GM19035 (cell line): ENCODE data around the gene FPR2.

ENCODE experiments used
- ATAC-seq: cut with Tn5 transposase; IDR thresholded peaks from one replicate; pipeline ENCODE4 v1.9.1; 2021; ENCODE audit not compliant: unreplicated experiment

Gene FPR2

GRCh38 chr19:51781999-51782398 lies 21.0 kb downstream of the FPR2 start:
- no peak for ATAC-seq

- no peak for ATAC-seq
Measured at GRCh38 chr19:51783372-51783771, 22.4 kb downstream of the FPR2 start.

GRCh38 chr19:51784109-51784785 lies 23.3 kb downstream of the FPR2 start:
- ATAC-seq = no peak

DNA sequence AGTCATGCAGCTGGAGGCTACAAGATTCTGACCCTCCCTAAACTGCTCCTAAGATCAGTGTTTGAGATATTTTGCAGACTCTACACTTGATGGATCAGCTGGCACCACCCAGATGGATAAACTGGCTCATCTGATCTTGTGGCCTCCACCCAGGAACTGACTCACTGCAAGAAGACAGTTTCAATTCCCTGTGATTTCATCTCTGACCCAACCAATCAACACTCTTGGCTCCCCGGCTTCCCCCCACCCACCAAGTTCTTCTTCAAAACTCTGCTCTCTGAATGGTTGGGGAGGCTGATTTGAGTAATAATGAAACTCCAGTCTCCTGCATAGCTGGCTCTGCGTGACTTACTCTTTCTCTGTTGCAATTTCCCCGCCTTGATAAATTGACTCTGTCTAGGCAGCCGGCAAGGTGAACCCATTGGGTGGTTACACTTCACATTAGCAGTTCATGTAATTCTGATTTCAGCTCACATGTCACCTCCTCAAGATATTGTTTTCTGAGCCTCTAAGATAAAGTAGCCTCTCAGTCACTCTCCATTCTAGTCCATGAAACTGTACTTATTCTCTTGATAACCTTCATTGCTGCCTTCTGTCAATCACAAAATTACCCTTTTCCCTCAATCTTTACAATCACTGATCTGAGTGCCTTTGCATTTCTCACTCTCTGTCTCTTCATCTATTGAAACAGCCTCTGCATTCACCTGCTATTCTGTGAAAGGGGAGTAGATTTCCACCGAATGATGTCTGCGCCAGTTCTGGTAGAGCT lies 24.1 kb downstream of the FPR2 start:
- ATAC-seq = no peak

DNA sequence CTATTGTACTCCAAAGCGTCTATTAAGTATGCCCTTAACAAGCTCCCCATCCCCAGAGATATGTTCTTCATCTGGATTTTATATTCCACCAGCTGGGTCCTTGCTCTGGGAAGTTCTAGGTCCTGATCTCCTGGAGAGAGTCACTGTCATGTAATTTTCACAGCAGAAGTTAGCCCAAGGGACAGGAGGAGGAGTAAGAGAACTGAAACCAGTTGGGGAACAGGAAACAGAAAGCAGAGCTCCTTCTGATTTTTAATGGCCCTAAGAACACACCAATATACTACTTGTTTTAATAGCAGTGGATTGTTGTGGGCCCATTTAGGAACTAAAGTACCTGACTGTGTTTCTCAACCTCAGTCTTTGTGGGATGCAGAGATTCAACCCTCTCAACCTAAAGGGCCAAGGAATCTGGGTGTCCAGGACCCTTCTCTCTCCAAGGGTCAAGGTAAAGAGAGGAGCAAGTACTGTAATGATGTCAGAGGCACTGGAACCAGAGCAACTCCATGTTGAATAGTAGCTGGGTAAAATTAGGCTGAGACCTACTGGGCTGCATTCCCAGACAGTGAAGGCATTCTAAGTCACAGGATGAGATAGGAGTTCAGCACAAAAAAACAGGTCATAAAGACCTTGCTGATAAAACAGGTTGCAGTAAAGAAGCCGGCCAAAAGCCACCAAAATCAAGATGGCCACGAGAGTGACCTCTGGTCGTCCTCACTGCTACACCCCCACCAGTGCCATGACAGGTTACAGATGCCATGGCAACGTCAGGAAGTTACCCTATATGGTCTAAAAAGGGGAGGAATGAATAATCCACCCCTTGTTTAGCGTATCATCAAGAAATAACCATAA lies 25.9 kb downstream of the FPR2 start:
- ATAC-seq = no peak

GRCh38 chr19:51788029-51788428 lies 27.0 kb downstream of the FPR2 start:
- no peak for ATAC-seq

DNA sequence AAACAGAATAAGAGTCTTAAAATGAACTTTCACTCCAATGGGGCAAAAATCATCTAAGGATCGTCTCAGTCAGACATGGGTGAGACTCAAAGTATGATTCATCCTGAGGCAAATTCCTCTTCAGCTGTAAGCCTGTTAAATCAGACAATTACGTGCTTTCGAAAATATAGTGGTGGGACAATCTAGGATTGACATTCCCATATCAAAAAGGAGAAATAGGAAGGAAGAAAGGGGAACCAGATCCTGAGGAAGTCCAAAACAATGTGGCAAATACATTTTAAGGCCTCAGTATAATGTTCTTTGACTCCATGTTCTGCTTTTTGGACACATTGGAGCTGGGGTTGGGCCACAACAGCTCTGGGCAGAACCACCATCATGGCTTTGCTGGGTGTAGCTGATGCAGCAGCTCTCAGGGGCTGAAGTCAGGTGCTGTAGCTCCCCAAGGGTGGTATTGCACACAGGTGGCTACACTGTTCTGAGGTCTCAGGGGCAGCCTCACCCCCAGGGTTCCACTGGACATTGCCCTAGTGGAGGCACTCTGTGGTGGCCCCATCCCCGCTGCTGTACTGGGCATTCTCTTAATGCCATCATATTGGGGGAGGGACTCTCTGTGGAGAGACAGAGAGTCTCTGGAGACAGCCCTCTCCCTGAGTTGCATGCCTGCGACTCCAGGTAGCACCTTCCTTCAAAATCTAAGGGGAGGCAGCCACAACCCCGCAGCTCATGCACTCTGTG lies 28.2 kb downstream of the FPR2 start:
- ATAC-seq = no peak

- no peak for ATAC-seq
Measured at GRCh38 chr19:51792932-51793331, 32.0 kb downstream of the FPR2 start.

GRCh38 chr19:51793994-51794393 lies 33.0 kb downstream of the FPR2 start:
- no peak for ATAC-seq

- ATAC-seq = no peak
Measured at GRCh38 chr19:51794885-51795490, 34.0 kb downstream of the FPR2 start, which contains the start of gene FPR3. FPR3 (plus strand) TSS chr19:51795157; CDS start chr19:51823749, 28,592 bp downstream.

GRCh38 chr19:51796195-51796679 lies 35.3 kb downstream of the FPR2 start:
- ATAC-seq = no peak

DNA sequence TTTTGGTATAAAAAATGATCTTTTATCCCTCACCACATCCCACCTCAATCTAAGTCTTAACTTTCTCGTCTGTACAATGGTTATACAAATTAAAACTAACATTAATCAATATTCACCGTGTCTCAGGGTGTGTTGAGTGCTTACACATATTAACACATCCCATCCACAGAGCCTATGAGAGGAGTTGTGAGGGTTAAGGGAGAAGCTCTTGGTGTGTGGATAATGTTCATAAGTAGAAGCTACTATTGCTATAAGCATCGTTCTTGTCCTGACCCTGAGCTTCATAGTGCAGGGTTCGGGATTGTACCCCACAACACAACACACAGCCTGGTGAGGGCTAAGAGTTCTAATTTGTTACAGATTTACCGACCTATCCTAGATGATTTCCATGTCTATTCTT lies 36.5 kb downstream of the FPR2 start:
- ATAC-seq = no peak

DNA sequence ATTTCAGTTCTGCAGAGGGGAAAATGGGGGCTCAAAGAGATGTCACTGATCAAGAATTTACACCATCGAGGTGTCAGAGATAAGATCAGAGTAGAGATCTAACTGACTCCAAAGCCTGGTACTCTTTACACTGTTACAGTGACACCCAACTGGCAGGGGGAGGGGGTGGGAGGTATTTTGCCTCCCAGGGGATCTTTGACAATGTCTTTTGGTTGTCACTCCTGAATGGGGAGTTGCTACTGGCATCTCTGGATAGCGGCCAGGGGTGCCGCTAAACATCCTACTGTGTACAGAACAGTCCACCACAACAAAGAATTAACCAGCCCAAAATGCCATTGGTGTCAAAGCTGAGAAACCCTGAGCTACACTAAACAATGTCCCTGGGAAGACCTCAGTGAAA lies 37.1 kb downstream of the FPR2 start:
- ATAC-seq = no peak

GRCh38 chr19:51799034-51799773 lies 38.2 kb downstream of the FPR2 start:
- no peak for ATAC-seq

DNA sequence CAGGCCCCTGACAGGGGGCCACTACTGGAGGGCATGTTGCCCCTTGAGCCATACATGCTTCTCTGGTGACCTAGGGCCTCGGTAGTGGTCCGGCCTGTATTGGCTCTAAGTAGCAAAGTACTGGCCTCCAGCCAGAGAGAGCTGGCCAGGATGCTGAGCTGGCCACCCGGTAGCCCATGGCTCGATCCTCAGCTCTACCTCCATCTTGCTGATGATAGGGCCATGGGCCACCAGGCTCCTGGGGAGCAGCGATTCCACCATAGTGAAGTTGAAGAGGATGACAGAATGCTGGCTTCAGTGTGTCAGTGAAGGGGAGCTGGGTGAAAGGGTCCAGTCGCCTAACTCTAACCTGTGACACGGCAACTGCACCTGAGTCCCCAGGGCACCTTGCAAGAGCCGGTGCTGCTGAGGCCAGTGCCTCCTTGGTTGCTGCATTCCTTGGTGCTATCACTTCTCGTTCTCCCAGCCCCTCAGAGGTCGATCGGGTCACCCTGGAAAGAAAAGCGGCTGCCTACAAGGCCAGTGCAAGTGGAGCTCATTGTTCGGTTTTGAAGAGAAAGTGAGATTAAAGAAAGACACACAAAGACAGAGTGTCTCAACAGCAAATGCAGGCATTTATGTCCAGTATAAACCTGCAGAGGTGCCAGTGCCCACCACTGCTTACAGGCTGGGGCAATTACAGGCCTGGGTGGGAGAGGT lies 38.9 kb downstream of the FPR2 start:
- ATAC-seq = no peak

DNA sequence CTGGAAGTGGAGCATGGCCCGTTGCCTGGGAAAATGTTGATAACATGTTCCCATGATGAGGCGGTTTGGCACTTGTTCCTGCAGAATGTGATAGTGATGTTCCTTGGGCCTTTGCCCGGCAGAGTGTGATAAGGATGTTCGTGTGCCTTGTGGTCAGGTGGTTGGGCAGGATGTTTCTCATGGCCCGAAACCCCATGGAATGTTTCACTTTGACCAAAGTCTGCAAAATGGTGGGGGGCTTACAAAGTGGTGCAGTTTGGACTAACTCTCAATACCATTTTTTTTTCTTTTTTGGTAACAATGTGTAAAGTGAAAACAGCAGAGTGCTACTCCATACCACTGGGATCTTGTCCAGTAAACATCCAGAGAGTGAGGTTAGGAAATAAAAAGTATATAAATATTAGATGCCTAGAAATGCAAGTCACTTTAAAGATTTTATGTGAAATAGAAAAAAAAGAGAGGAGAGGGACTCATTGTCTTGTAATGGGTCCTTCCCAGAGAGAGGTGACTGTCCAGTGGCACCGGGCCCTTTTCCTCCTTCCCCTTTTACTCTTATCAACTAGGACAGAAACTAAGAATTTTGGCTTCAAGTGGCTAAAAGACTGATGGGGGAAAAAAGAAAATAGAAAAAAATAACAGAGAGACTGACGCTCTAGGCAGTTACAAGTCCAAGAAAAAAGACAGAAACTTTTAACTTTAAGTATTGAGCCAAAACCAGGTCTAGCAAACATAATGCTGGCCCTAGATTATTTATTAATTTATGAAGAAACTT lies 39.7 kb downstream of the FPR2 start:
- no peak for ATAC-seq

- no peak for ATAC-seq
Measured at GRCh38 chr19:51802775-51803174, 41.8 kb downstream of the FPR2 start.

DNA sequence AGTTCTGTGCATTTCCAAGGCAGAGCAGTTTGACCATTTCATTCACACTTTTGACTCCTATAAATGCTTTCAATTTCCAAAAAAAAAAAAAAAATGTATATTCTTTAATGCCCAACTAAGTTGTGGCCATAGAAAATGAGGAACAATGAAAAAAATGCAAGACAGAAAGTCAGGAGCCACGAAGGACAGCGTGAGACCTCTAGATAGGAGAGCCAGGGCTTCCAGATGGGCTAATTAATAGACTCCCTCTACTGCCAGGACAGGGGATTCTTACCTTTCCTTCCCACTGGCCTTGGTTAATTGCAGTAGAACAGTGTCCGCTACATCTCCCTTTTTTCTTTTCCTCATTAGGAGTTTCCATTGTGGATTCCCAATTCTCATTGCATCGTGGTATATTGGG lies 42.5 kb downstream of the FPR2 start:
- no peak for ATAC-seq
